Middle frontal gyrus (tissue), 1 donor: ENCODE results near the gene ARPP19.
"Not testable (repeated sequence)": the region's sequence is repeated elsewhere in the genome, so short reads cannot be mapped to it uniquely, and the experiment has no call there.

Experiments
- DNase-seq: peaks from one replicate; pipeline ENCODE4 v3.0.0-alpha.2; 2015; ENCODE audit warnings: low spot score; ENCODE audit errors: extremely low spot score

Gene ARPP19

GRCh38 chr15:52568601-52569585, at the start of gene ARPP19:
Gene ARPP19 (minus strand): TSS chr15:52569030. CDS start chr15:52568892, 138 bp downstream.
- peak; percentile 80 for DNase-seq

- no peak for DNase-seq
Measured at GRCh38 chr15:52617026-52617425, 48.2 kb upstream of the ARPP19 start.

- DNase-seq, result no peak
Measured at GRCh38 chr15:52615302-52615701, 46.5 kb upstream of the ARPP19 start.

GRCh38 chr15:52609593-52609992, 40.8 kb upstream of the ARPP19 start:
- DNase-seq, result no peak

- DNase-seq, result no peak
Measured at GRCh38 chr15:52584414-52584813, 15.6 kb upstream of the ARPP19 start.

GRCh38 chr15:52579852-52580251, 11.0 kb upstream of the ARPP19 start:
- no peak for DNase-seq

- DNase-seq, result no peak
Measured at GRCh38 chr15:52576692-52577091, 7.9 kb upstream of the ARPP19 start.

- not testable (repeated sequence) for DNase-seq
Measured at GRCh38 chr15:52575573-52575972, 6.7 kb upstream of the ARPP19 start.

GRCh38 chr15:52575072-52575471, 6.2 kb upstream of the ARPP19 start:
- no peak for DNase-seq

GRCh38 chr15:52574623-52575022, 5.8 kb upstream of the ARPP19 start:
- not testable (repeated sequence) for DNase-seq

- DNase-seq, result no peak
Measured at GRCh38 chr15:52567871-52568600, 794 bp downstream of the ARPP19 start.

GRCh38 chr15:52566889-52567288, 1.9 kb downstream of the ARPP19 start:
- no peak for DNase-seq

- not testable (repeated sequence) for DNase-seq
Measured at GRCh38 chr15:52565417-52566358, 3.1 kb downstream of the ARPP19 start.

GRCh38 chr15:52563501-52564060, 5.2 kb downstream of the ARPP19 start:
- DNase-seq, result no peak

- no peak for DNase-seq
Measured at GRCh38 chr15:52559575-52559974, 9.3 kb downstream of the ARPP19 start.

GRCh38 chr15:52559022-52559421, 9.8 kb downstream of the ARPP19 start:
- no peak for DNase-seq

GRCh38 chr15:52558196-52558595, 10.6 kb downstream of the ARPP19 start:
- DNase-seq, result no peak

GRCh38 chr15:52557274-52557641, 11.6 kb downstream of the ARPP19 start:
- DNase-seq, result peak; percentile 62

- DNase-seq, result no peak
Measured at GRCh38 chr15:52556524-52557273, 12.1 kb downstream of the ARPP19 start.

GRCh38 chr15:52552303-52552702, 16.5 kb downstream of the ARPP19 start:
- DNase-seq, result no peak
